ENCODE measurements around the gene SLC10A7. TPM values are rescaled to one million over a fixed set of nuclear protein-coding genes. Genes with fewer than 3 reads are reported as not detected.

Gene SLC10A7
- total RNA-seq, 1 donor: 20.3 TPM

DNA sequence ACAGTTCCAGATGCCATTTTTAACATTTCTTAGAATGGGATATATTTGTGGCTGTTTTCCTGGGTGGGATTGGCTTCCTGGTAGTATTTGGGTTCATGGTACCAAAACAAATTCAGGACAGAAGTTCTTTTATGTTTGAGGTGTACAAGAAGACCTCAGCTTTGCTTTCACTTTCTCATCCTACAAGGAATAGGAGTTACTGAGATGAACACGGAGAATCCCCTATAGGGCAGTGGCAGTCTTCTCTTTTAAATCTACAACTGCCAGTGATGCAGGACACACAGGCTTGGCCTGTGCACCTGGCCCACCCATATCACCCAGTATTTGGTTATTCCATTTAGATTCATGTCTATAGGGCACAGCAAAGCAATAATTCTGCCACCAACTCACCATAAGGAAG lies 35.2 kb downstream of the SLC10A7 start:
- no peak overlapping the region for H3K4me3 ChIP-seq (ENCODE audit: low read depth, low read length)
- no peak for DNase-seq (ENCODE audit: low read depth)
- TF ChIP-seq, protein P1, sequence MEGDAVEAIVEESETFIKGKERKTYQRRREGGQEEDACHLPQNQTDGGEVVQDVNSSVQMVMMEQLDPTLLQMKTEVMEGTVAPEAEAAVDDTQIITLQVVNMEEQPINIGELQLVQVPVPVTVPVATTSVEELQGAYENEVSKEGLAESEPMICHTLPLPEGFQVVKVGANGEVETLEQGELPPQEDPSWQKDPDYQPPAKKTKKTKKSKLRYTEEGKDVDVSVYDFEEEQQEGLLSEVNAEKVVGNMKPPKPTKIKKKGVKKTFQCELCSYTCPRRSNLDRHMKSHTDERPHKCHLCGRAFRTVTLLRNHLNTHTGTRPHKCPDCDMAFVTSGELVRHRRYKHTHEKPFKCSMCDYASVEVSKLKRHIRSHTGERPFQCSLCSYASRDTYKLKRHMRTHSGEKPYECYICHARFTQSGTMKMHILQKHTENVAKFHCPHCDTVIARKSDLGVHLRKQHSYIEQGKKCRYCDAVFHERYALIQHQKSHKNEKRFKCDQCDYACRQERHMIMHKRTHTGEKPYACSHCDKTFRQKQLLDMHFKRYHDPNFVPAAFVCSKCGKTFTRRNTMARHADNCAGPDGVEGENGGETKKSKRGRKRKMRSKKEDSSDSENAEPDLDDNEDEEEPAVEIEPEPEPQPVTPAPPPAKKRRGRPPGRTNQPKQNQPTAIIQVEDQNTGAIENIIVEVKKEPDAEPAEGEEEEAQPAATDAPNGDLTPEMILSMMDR (IDR thresholded peaks at IDR 0.05; ENCODE audit: insufficient read depth, low read depth, low read length): no peak

DNA sequence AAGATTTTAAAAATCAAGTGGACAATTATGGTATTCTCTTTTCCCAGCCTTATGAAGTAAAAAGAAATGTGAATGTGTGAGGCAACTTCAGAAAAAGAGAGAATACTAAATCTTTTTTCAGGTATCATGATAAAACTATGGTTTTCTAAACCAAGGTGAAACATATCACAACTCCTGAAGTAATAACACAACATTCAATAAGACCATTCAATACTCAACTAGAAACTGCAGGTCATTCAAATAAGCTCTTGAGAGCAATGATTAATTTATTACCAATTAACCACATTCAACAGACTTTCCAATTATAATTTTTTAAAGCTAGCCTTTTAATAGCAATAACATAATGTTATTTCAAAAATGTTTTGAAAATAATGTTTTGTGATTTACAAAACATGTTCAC lies 35.8 kb downstream of the SLC10A7 start:
- no peak overlapping the region for H3K4me3 ChIP-seq (ENCODE audit: low read depth, low read length)
- TF ChIP-seq, protein P1 (IDR thresholded peaks at IDR 0.05; ENCODE audit: insufficient read depth, low read depth, low read length): no peak
- DNase-seq (ENCODE audit: low read depth): no peak

DNA sequence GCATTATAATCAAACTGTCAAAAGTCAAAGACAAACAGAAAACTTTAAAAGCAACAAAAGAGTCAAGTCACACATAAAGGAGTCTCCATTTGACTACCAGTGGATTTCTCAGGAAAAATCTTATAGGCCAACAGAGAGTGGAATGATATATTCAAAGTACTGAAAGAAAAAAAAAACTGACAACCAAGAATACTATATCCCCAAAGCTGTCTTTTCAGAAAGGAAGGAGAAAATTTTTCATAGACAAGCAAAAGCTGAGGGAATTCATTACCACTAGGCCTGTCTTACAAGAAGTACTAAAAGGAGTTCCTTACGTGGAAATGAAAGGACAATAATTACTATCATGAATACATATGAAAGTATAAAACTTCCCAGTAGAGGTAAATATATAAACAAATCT lies 39.0 kb downstream of the SLC10A7 start:
- DNase-seq (ENCODE audit: low read depth): no peak
- TF ChIP-seq, protein P1 (IDR thresholded peaks at IDR 0.05; ENCODE audit: insufficient read depth, low read depth, low read length): no peak
- H3K4me3 ChIP-seq (ENCODE audit: low read depth, low read length): no peak overlapping the region

DNA sequence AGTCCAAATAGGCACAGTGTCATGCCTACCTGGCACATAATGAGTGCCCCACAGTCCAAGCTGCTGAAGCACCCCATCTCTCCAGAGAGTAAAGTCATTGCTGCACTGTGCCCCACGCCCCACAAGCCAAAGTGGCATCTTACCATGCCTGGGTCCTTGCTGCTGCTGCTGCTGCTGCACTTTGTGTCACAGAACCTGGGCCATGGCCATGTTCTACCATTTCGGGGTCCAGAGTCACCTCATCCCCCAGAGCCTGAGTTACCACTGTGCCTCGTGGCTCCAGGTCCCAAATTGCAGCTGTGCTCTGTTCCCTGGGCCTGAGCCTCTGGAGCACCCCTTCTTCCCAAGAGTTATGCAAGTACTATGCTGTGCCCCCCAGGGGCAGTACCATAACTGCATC lies 40.5 kb downstream of the SLC10A7 start:
- TF ChIP-seq, protein P1 (IDR thresholded peaks at IDR 0.05; ENCODE audit: insufficient read depth, low read depth, low read length): no peak
- DNase-seq (ENCODE audit: low read depth): no peak
- no peak overlapping the region for H3K4me3 ChIP-seq (ENCODE audit: low read depth, low read length)

DNA sequence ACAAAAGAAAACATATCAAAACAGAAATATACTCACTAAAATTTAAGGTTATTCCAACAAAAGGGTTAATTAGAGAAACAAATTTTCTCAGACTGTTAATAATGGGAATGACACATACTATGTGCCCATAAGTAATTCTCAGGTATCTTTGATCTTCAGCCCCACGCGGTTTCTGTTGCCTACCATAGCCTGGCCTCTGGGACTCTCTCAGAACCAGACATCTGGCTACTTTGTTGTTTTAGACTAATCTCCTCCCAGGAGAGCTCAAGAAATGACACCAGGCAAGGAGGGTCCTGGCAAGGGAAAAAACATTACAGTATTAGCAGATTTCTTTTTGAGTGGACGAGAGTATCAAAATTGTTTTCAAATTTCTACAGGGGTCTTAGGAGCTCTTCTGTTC lies 43.7 kb downstream of the SLC10A7 start:
- H3K4me3 ChIP-seq (ENCODE audit: low read depth, low read length): no peak overlapping the region
- TF ChIP-seq, protein P1 (IDR thresholded peaks at IDR 0.05; ENCODE audit: insufficient read depth, low read depth, low read length): no peak
- DNase-seq (ENCODE audit: low read depth): no peak

DNA sequence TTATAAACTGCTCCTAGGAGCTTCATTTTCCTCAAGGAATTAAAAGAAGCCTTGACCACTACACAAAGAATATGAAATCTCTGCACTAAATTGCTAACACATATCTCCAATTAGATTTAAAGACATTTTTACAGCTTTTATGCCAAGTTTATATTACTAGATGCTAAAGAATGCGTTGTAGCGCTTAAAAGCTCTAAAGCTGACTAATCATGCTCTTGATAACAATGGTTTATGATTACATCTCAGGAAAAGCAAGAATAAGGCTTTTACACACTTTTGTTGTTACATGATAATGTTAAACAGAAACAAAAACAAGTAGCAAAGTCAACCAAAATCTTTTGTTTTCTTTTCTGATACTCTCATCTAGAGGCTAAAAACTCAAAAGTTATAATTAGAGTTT lies 44.7 kb downstream of the SLC10A7 start:
- TF ChIP-seq, protein P1 (IDR thresholded peaks at IDR 0.05; ENCODE audit: insufficient read depth, low read depth, low read length): no peak
- DNase-seq (ENCODE audit: low read depth): peak; percentile 40
- H3K4me3 ChIP-seq (ENCODE audit: low read depth, low read length): no peak overlapping the region

DNA sequence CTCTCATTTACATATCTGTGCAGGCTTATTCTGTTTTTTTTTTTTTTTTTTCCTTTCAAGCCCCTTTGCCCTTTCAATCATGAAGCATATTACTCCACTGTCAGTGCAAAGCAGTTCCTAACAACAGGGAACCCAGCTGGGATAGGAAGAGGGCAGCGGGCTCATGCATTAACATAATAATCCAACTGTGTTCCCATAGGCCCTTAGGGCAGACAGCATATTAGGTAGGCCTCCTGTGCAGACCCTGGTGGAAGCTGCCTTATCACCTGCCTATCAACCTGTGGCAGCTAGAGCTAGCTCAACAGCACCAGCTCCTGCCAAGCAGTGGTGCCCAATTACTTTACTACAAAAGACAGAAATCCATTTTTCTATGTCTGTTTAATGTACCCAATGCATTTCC lies 49.3 kb downstream of the SLC10A7 start:
- TF ChIP-seq, protein P1 (IDR thresholded peaks at IDR 0.05; ENCODE audit: insufficient read depth, low read depth, low read length): no peak
- no peak overlapping the region for H3K4me3 ChIP-seq (ENCODE audit: low read depth, low read length)
- DNase-seq (ENCODE audit: low read depth): no peak
